Measurements from ENCODE around the gene LRRC2. TPM values are rescaled to one million over a fixed set of nuclear protein-coding genes. Genes with fewer than 3 reads are reported as not detected.

LRRC2 gene
- total RNA-seq, 1 experiment from 2014 or later, result 2.6 TPM

DNA sequence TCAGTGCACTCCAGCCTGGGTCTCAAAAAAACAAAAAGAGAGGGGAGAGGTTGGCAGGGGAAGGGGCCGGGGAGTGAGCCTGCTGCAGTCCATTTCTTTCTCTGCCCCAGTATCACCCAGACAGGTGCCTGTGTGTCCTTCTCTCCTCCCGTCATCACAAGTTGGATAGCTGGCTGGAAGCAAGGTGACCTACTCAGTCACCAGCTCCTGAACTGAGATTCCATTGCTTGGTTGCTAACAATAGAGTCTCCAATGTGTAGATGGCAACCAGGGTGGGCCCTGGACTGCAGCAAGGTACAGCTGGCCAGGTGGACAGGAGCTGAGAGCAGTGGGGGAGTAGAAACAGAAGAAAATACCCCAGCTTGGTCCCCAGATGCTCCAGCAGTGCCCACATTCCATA, 4.6 kb downstream of the LRRC2 start:
- no peak overlapping the region for H2BK20ac ChIP-seq (ENCODE audit: low read depth, low read length, poor library complexity, severe bottlenecking)
- no peak overlapping the region for H2BK15ac ChIP-seq (ENCODE audit: low read depth, low read length)
- Mint-ChIP-seq H3K27me3 (ENCODE audit: low read depth) (peaks cover 2% of the 10 kb centered on the region), H3K4me1 (peaks cover 81 to 84% of the 10 kb centered on the region in 2 experiments), H3K27ac (peak overlapping the region in 1 of 3 experiments; percentile 70; a peak in 1 of 7 replicates), H3K4me3 (0 out of 5 replicates have a peak overlapping the region, but pooled peaks of 1 of the 2 experiments have one; percentile 15), H3K36me3 (ENCODE audit: insufficient read depth in 1 of 3, low read depth in 3 of 3) (peaks cover 11 to 26% (median 23%) of the 10 kb centered on the region in 3 experiments; a peak in 6 of 7 replicates), H3K9me3 (peaks cover 15 to 17% of the 10 kb centered on the region in 2 experiments)
- no peak overlapping the region for H2BK120ac ChIP-seq (ENCODE audit: low read depth, low read length, poor library complexity, severe bottlenecking)
- H3K4ac ChIP-seq (ENCODE audit: low read depth, low read length), result no peak overlapping the region
- H4K8ac ChIP-seq (replicated peaks; ENCODE audit: insufficient read length, low read depth, low read length), result no peak overlapping the region
- no peaks in the 10 kb centered on the region for H3K27me3 ChIP-seq (ENCODE audit: insufficient read depth, low read length)
- H3K9ac ChIP-seq (ENCODE audit: extremely low read depth, insufficient read length, low read length), result no peak overlapping the region
- no peak overlapping the region for H2AK5ac ChIP-seq (ENCODE audit: insufficient read length, low read length)
- no peaks in the 10 kb centered on the region for H3K9me3 ChIP-seq (ENCODE audit: control insufficient read depth, low read depth, low read length)
- no peaks in the 10 kb centered on the region for H3K79me2 ChIP-seq (ENCODE audit: insufficient read depth, low read length)
- H3K4me1 ChIP-seq (ENCODE audit: insufficient read depth, low read length), result peaks cover 15% of the 10 kb centered on the region
- WGBS (ENCODE audit: extremely low coverage, insufficient read length, low lambda C conversion rate), result no CpG with 5 or more reads among the region's 2 CpGs
- H3K79me1 ChIP-seq (ENCODE audit: insufficient read depth, low read depth, low read length, poor library complexity, severe bottlenecking), result no peaks in the 10 kb centered on the region
- TF ChIP-seq, protein P1, sequence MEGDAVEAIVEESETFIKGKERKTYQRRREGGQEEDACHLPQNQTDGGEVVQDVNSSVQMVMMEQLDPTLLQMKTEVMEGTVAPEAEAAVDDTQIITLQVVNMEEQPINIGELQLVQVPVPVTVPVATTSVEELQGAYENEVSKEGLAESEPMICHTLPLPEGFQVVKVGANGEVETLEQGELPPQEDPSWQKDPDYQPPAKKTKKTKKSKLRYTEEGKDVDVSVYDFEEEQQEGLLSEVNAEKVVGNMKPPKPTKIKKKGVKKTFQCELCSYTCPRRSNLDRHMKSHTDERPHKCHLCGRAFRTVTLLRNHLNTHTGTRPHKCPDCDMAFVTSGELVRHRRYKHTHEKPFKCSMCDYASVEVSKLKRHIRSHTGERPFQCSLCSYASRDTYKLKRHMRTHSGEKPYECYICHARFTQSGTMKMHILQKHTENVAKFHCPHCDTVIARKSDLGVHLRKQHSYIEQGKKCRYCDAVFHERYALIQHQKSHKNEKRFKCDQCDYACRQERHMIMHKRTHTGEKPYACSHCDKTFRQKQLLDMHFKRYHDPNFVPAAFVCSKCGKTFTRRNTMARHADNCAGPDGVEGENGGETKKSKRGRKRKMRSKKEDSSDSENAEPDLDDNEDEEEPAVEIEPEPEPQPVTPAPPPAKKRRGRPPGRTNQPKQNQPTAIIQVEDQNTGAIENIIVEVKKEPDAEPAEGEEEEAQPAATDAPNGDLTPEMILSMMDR (conservative IDR thresholded peaks at IDR 0.05), result no peak
- peak overlapping the region; percentile 45; the same call in 1 of the 2 replicates for H3K14ac ChIP-seq (ENCODE audit: insufficient read depth, low read length)
- no peak for DNase-seq
- H3T11ph ChIP-seq (ENCODE audit: low read length), result no peak overlapping the region
- no peaks in the 10 kb centered on the region for H4K20me1 ChIP-seq (ENCODE audit: control insufficient read depth, insufficient read depth, insufficient read length)
- no peak overlapping the region for H4K5ac ChIP-seq (ENCODE audit: insufficient read length, low read depth, low read length)
- no peak overlapping the region for H3K4me2 ChIP-seq (ENCODE audit: insufficient read depth, insufficient read length, low read length)
- no peak overlapping the region for H3K56ac ChIP-seq (ENCODE audit: insufficient read length, low read depth, low read length)
- no peak overlapping the region for H2BK12ac ChIP-seq (ENCODE audit: insufficient read length, low read depth, low read length)
- no peak overlapping the region for H2BK5ac ChIP-seq (ENCODE audit: insufficient read length, low read length)
- no peak overlapping the region for H3K23ac ChIP-seq (ENCODE audit: insufficient read length, low read depth, low read length)
- H3K23me2 ChIP-seq (ENCODE audit: insufficient read length, low read depth, low read length, poor library complexity, severe bottlenecking), result peaks cover 7% of the 10 kb centered on the region
- peak overlapping the region; percentile 9 for H3K18ac ChIP-seq (ENCODE audit: insufficient read length, low read depth, low read length)
- H2AFZ ChIP-seq (ENCODE audit: low read length), result no peak overlapping the region
- H4K91ac ChIP-seq (ENCODE audit: insufficient read length, low read depth, low read length), result no peak overlapping the region
- H3K27ac ChIP-seq (ENCODE audit: insufficient read length, low read depth, low read length), result no peak overlapping the region
